Colonic mucosa (tissue), 4 donors: ENCODE measurements around the gene TMEM272. TPM values are rescaled to one million over a fixed set of nuclear protein-coding genes. Genes with fewer than 3 reads are reported as not detected.

Experiments
- DNase-seq: peaks from one replicate; pipeline ENCODE4 v3.0.0-alpha.2; 2020
- H3K27ac ChIP-seq: fragments of 200-600 bp; one replicate; pipeline ENCODE4 v1.8.0; 2021
- H3K27me3 ChIP-seq: fragments of 200-600 bp; one replicate; pipeline ENCODE4 v1.8.0; 2021
- H3K36me3 ChIP-seq: fragments of 200-600 bp; one replicate; pipeline ENCODE4 v1.8.0; 2021
- H3K4me1 ChIP-seq: fragments of 200-600 bp; one replicate; pipeline ENCODE4 v1.8.0; 2021; ENCODE audit warnings: mild to moderate bottlenecking
- H3K4me3 ChIP-seq: fragments of 200-600 bp; one replicate; pipeline ENCODE4 v1.8.0; 2021
- H3K9ac ChIP-seq, 2 donors: one replicate each; pipeline ENCODE4 v1.7.0; 2013; ENCODE audit warnings: control low read depth in 2 of 2, low read depth in 2 of 2, low read length in 2 of 2
- H3K9me3 ChIP-seq: fragments of 200-600 bp; one replicate; pipeline ENCODE4 v1.8.0; 2021
- CTCF ChIP-seq: fragments of 200-600 bp; IDR thresholded peaks from one replicate; pipeline ENCODE4 v1.8.0; 2022; ENCODE audit warnings: antibody characterized with exemption, mild to moderate bottlenecking
- intact Hi-C: fragments of 100-400 bp; cut with DNase I; formaldehyde crosslinking; loops from one replicate; pipeline ENCODE4 v1.14.1; 2022
- total RNA-seq, 2 donors: library from RNA; stranded (reverse); fragmentation: NEBNext Ultra II Directional in 1 of 2; extraction: Animal tissue kit (Norgen Biotek cat#: 25700) in 1 of 2; gene quantifications; one replicate each; pipeline ENCODE4 v1.2.1, GENCODE V29; 2021
- donor health status: healthy.
- donor health status: DM: no; HTN: no; CAD: no.
- donor health status: DM: no; HTN: no; CAD: no.

TMEM272 gene
- total RNA-seq, 2 donors from 2014 or later: 0.12 TPM; not detected in 1

DNA sequence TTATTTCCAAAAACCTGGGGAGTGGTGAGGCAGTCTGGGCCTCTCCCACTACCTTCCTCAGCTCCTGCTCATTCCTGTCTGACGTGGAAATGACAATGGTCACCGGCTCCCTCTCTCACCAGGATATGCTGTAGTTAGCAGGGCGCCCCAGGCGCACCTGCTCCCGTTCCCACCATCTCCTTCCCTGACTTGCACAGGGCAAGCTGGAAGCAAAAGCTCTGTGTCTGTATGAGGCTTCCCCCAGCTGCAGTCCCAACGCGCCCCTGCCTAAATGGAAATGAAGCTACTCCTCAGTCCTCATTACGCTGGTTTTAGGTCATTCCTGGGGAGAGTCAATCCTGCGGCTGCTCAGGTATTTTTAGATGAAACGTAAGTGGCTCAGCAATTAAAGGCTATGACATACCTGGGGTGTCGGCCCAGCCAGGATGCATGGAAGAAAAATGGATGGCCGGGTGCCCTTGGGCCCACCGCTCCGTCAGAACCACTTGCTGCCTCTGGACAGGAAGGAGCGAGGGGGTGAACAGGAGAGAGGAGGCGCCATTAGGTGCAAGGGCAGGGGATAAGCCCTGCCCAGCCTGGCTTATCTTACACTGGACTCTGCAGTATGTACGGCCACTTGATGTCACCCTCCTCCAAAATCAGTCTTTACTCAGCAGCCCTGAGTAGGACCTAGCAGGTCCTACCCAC is 73.4 kb downstream of the TMEM272 start:
- Histone ChIP-seq H3K4me3 (no peak overlapping the region), H3K27me3 (no peaks in the 10 kb centered on the region), H3K4me1 (no peaks in the 10 kb centered on the region), H3K9me3 (no peaks in the 10 kb centered on the region), H3K27ac (no peak overlapping the region), H3K36me3 (no peaks in the 10 kb centered on the region), H3K9ac (no peak overlapping the region)
- intact Hi-C loops: no loop called here
- no peak for TF ChIP-seq CTCF
- DNase-seq: no peak

GRCh38 chr13:51770681-51771417 is 74.1 kb downstream of the TMEM272 start:
- Histone ChIP-seq H3K4me3 (no peak overlapping the region), H3K27me3 (no peaks in the 10 kb centered on the region), H3K4me1 (no peaks in the 10 kb centered on the region), H3K9ac (no peak overlapping the region), H3K9me3 (no peaks in the 10 kb centered on the region), H3K36me3 (no peaks in the 10 kb centered on the region), H3K27ac (no peak overlapping the region)
- no peak for TF ChIP-seq CTCF
- no peak for DNase-seq
- intact Hi-C loops: no loop called here

DNA sequence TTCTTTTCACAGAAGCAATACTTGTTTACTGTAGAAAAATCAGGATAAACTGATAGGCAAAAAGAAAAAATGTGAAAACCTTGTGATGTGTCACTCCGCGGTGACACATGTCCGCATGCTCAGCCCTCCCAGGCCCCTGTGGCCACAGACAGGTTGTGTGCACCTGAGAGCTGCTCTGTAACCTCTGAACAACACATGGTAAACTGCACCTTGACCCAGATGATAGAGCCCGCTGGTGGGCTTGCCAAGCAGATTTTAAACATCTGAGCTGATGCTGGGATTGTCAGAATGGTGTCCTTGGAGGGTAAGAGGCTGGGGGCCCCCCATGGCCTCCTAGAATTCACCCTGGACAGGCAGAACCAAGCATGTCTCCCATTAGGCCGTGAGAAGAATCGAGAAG is 74.8 kb downstream of the TMEM272 start:
- no peak for DNase-seq
- intact Hi-C loops: no loop called here
- Histone ChIP-seq H3K4me3 (no peak overlapping the region), H3K27ac (no peak overlapping the region), H3K9ac (no peak overlapping the region), H3K4me1 (peaks cover 1% of the 10 kb centered on the region), H3K36me3 (no peaks in the 10 kb centered on the region), H3K27me3 (no peaks in the 10 kb centered on the region), H3K9me3 (no peaks in the 10 kb centered on the region)
- no peak for TF ChIP-seq CTCF

GRCh38 chr13:51769455-51770127 is 75.4 kb downstream of the TMEM272 start:
- Histone ChIP-seq H3K36me3 (no peaks in the 10 kb centered on the region), H3K4me1 (peaks cover 6% of the 10 kb centered on the region), H3K9me3 (no peaks in the 10 kb centered on the region), H3K27me3 (no peaks in the 10 kb centered on the region), H3K9ac (no peak overlapping the region), H3K27ac (no peak overlapping the region), H3K4me3 (no peak overlapping the region)
- DNase-seq: no peak
- TF ChIP-seq CTCF: no peak
- intact Hi-C loops: no loop called here

DNA sequence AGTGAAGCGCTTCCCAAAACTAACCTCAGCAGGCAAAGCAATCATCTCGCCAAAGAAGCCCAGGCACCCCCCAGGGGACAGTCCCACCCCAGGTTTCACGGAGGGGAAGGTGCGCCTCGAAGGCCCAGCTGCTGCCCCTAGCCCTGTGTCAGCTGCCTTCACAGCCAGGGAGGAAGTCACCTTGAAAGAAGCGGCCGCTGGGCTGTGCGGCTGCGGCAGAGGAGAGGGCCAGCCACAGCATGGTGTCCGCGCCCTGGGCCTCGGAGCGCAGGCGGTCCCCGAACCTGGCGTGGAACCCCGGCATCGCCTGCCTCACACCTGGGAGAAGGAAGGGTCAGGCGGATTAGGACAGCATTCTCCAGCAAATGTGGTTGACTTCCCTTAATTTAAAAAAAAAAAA is 76.0 kb downstream of the TMEM272 start:
- Histone ChIP-seq H3K4me3 (no peak overlapping the region), H3K9ac (no peak overlapping the region), H3K27me3 (no peaks in the 10 kb centered on the region), H3K27ac (no peak overlapping the region), H3K36me3 (no peaks in the 10 kb centered on the region), H3K9me3 (no peaks in the 10 kb centered on the region), H3K4me1 (peaks cover 6% of the 10 kb centered on the region)
- no peak for DNase-seq
- TF ChIP-seq CTCF: no peak
- intact Hi-C loops: no loop called here
